Measurements from ENCODE around the gene HSP90AB1. TPM values are rescaled to one million over a fixed set of nuclear protein-coding genes. Genes with fewer than 3 reads are reported as not detected.

Gene HSP90AB1
- total RNA-seq, 1 experiment from 2014 or later: 1,986 TPM

- Histone ChIP-seq H4K5ac (ENCODE audit: insufficient read length, low read depth, low read length) (no peak overlapping the region), H3K56ac (ENCODE audit: insufficient read length, low read depth, low read length) (no peak overlapping the region), H2BK120ac (ENCODE audit: low read depth, low read length, poor library complexity, severe bottlenecking) (no peak overlapping the region), H2BK5ac (ENCODE audit: insufficient read length, low read length) (no peak overlapping the region), H3K18ac (ENCODE audit: insufficient read length, low read depth, low read length) (no peak overlapping the region), H3K23ac (ENCODE audit: insufficient read length, low read depth, low read length) (no peak overlapping the region), H3K27me3 (ENCODE audit: insufficient read depth, low read length) (no peaks in the 10 kb centered on the region), H3K14ac (ENCODE audit: insufficient read depth, low read length) (no peak overlapping the region), H2BK15ac (ENCODE audit: low read depth, low read length) (no peak overlapping the region), H3K9ac (ENCODE audit: extremely low read depth, insufficient read length, low read length) (no peak overlapping the region), H2BK12ac (ENCODE audit: insufficient read length, low read depth, low read length) (no peak overlapping the region), H4K8ac (replicated peaks; ENCODE audit: insufficient read length, low read depth, low read length) (no peak overlapping the region), H3K27ac (ENCODE audit: insufficient read length, low read depth, low read length) (no peak overlapping the region), H3K4ac (ENCODE audit: low read depth, low read length) (no peak overlapping the region), H4K20me1 (ENCODE audit: control insufficient read depth, insufficient read depth, insufficient read length) (peaks cover 5% of the 10 kb centered on the region), H2BK20ac (ENCODE audit: low read depth, low read length, poor library complexity, severe bottlenecking) (no peak overlapping the region), H3K4me1 (ENCODE audit: insufficient read depth, low read length) (peaks cover 18% of the 10 kb centered on the region; the same call in 1 of the 2 replicates), H3K23me2 (ENCODE audit: insufficient read length, low read depth, low read length, poor library complexity, severe bottlenecking) (no peaks in the 10 kb centered on the region), H3T11ph (ENCODE audit: low read length) (no peak overlapping the region), H3K9me3 (ENCODE audit: control insufficient read depth, low read depth, low read length) (no peaks in the 10 kb centered on the region), H3K79me1 (ENCODE audit: insufficient read depth, low read depth, low read length, poor library complexity, severe bottlenecking) (no peaks in the 10 kb centered on the region), H3K79me2 (ENCODE audit: insufficient read depth, low read length) (no peaks in the 10 kb centered on the region), H3K4me2 (ENCODE audit: insufficient read depth, insufficient read length, low read length) (no peak overlapping the region), H2AFZ (ENCODE audit: low read length) (no peak overlapping the region), H2AK5ac (ENCODE audit: insufficient read length, low read length) (no peak overlapping the region), H4K91ac (ENCODE audit: insufficient read length, low read depth, low read length) (no peak overlapping the region)
- no CpG with 5 or more reads among the region's 3 CpGs for WGBS (ENCODE audit: extremely low coverage, insufficient read length, low lambda C conversion rate)
- DNase-seq: no peak
- Mint-ChIP-seq H3K36me3 (ENCODE audit: insufficient read depth in 1 of 3, low read depth in 3 of 3) (no peaks in the 10 kb centered on the region), H3K4me3 (no peak overlapping the region), H3K4me1 (peaks cover 31 to 32% of the 10 kb centered on the region in 2 experiments), H3K27me3 (ENCODE audit: low read depth) (no peaks in the 10 kb centered on the region; the same call in 1 of the 2 replicates), H3K27ac (peak overlapping the region in 1 of 3 experiments; percentile 37; a peak in 1 of 7 replicates), H3K9me3 (no peaks in the 10 kb centered on the region)
- TF ChIP-seq, protein P1, sequence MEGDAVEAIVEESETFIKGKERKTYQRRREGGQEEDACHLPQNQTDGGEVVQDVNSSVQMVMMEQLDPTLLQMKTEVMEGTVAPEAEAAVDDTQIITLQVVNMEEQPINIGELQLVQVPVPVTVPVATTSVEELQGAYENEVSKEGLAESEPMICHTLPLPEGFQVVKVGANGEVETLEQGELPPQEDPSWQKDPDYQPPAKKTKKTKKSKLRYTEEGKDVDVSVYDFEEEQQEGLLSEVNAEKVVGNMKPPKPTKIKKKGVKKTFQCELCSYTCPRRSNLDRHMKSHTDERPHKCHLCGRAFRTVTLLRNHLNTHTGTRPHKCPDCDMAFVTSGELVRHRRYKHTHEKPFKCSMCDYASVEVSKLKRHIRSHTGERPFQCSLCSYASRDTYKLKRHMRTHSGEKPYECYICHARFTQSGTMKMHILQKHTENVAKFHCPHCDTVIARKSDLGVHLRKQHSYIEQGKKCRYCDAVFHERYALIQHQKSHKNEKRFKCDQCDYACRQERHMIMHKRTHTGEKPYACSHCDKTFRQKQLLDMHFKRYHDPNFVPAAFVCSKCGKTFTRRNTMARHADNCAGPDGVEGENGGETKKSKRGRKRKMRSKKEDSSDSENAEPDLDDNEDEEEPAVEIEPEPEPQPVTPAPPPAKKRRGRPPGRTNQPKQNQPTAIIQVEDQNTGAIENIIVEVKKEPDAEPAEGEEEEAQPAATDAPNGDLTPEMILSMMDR (conservative IDR thresholded peaks at IDR 0.05): no peak
Measured at GRCh38 chr6:44198684-44199083, 48.2 kb upstream of the HSP90AB1 start.
